CD14-positive monocyte (primary cell): ENCODE measurements around the gene ZNF692. TPM values are rescaled to one million over a fixed set of nuclear protein-coding genes. Genes with fewer than 3 reads are reported as not detected.

Source experiments
- DNase-seq, 3 donors: peaks; one replicate each; pipeline ENCODE4 v3.0.0-alpha.2; 2011 to 2022
- H2AFZ ChIP-seq: 2 replicates; pipeline ENCODE4 v1.6.0; 2012; ENCODE audit warnings: mild to moderate bottlenecking, low read depth, low read length, inconsistent platforms; ENCODE audit not compliant: insufficient read depth, poor library complexity, severe bottlenecking
- H3K27ac ChIP-seq, 2 donors: 1 replicate in 1 of 2; 2 replicates in 1 of 2; pipeline ENCODE4 v1.5.1; 2012 to 2013; ENCODE audit warnings: low read length in 2 of 2, control low read depth in 1 of 2, inconsistent platforms in 1 of 2, low read depth in 1 of 2, mild to moderate bottlenecking in 1 of 2
- H3K27me3 ChIP-seq, 2 donors: one replicate each; pipeline versions ENCODE4 v1.6.0 to v1.6.1; 2011 to 2013; ENCODE audit warnings: low read length in 2 of 2; ENCODE audit not compliant: control insufficient read depth in 2 of 2, insufficient read depth in 2 of 2
- H3K36me3 ChIP-seq, 2 donors: replicated peaks in 1 of 2; 1 replicate in 1 of 2; 2 replicates in 1 of 2; pipeline versions ENCODE4 v1.5.1 to v1.6.1; 2012 to 2013; ENCODE audit warnings: low read length in 2 of 2, control low read depth in 1 of 2, inconsistent platforms in 1 of 2, mild to moderate bottlenecking in 1 of 2; ENCODE audit not compliant: insufficient read depth in 2 of 2, control insufficient read depth in 1 of 2
- H3K4me1 ChIP-seq, 2 donors: 1 replicate in 1 of 2; 2 replicates in 1 of 2; pipeline versions ENCODE4 v1.5.1 to v1.6.1; 2012 to 2013; ENCODE audit warnings: low read length in 2 of 2, control low read depth in 1 of 2, inconsistent platforms in 1 of 2, mild to moderate bottlenecking in 1 of 2, moderate library complexity in 1 of 2; ENCODE audit not compliant: insufficient read depth in 2 of 2, control insufficient read depth in 1 of 2
- H3K4me2 ChIP-seq: replicated peaks from 2 replicates; pipeline ENCODE3; 2012; ENCODE audit warnings: low read length, moderate library complexity, mild to moderate bottlenecking; ENCODE audit not compliant: poor library complexity, severe bottlenecking; ENCODE audit errors: extremely low read depth
- H3K4me3 ChIP-seq, 3 experiments: fragments of 200-600 bp in 1 of 3; sonication (generic) in 1 of 3; replicated peaks in 1 of 3; 1 replicate in 2 of 3; 2 replicates in 1 of 3; pipeline ENCODE4 v1.5.1; 2011 to 2013; ENCODE audit warnings: low read length in 3 of 3, mild to moderate bottlenecking in 3 of 3, control low read depth in 2 of 3, low read depth in 2 of 3, inconsistent platforms in 1 of 3, moderate library complexity in 1 of 3
- H3K79me2 ChIP-seq: 2 replicates; pipeline ENCODE4 v1.6.0; 2012; ENCODE audit warnings: mild to moderate bottlenecking, control low read depth, inconsistent platforms, low read length, moderate library complexity; ENCODE audit not compliant: insufficient read depth
- H3K9ac ChIP-seq: 2 replicates; pipeline ENCODE4 v1.6.0; 2017; ENCODE audit warnings: low read length, mild to moderate bottlenecking; ENCODE audit not compliant: insufficient read depth, poor library complexity, severe bottlenecking
- H3K9me3 ChIP-seq, 2 donors: replicated peaks in 1 of 2; 1 replicate in 1 of 2; 2 replicates in 1 of 2; pipeline versions ENCODE4 v1.5.1 to v1.6.1; 2012 to 2013; ENCODE audit warnings: low read length in 2 of 2, control low read depth in 1 of 2; ENCODE audit not compliant: control insufficient read depth in 1 of 2, insufficient read depth in 1 of 2
- H4K20me1 ChIP-seq: 2 replicates; pipeline ENCODE4 v1.6.0; 2012; ENCODE audit warnings: mild to moderate bottlenecking, low read length, control low read depth, moderate library complexity; ENCODE audit not compliant: insufficient read depth
- H3K27ac Mint-ChIP-seq, 7 donors: one replicate each; pipeline ENCODE4 v1.8.0; 2020; ENCODE audit warnings: mild to moderate bottlenecking in 7 of 7, mixed read lengths in 7 of 7, moderate library complexity in 6 of 7, inconsistent platforms in 2 of 7
- H3K27me3 Mint-ChIP-seq, 3 donors: one replicate each; pipeline ENCODE4 v1.8.0; 2021 to 2022; ENCODE audit warnings: low read depth in 3 of 3, mild to moderate bottlenecking in 3 of 3, mixed read lengths in 3 of 3, moderate library complexity in 3 of 3, inconsistent platforms in 1 of 3
- H3K36me3 Mint-ChIP-seq, 2 donors: one replicate each; pipeline ENCODE4 v1.8.0; 2020; ENCODE audit warnings: mixed read lengths in 2 of 2, inconsistent platforms in 1 of 2, mild to moderate bottlenecking in 1 of 2
- H3K4me1 Mint-ChIP-seq: one replicate; pipeline ENCODE4 v1.8.0; 2020; ENCODE audit warnings: mild to moderate bottlenecking, mixed read lengths
- H3K4me3 Mint-ChIP-seq, 2 donors: one replicate each; pipeline ENCODE4 v1.8.0; 2020; ENCODE audit warnings: mild to moderate bottlenecking in 2 of 2, mixed read lengths in 2 of 2, moderate library complexity in 1 of 2
- H3K9me3 Mint-ChIP-seq, 7 donors: one replicate each; pipeline ENCODE4 v1.8.0; 2020 to 2022; ENCODE audit warnings: mixed read lengths in 7 of 7, mild to moderate bottlenecking in 6 of 7, moderate library complexity in 6 of 7, inconsistent platforms in 2 of 7
- CTCF ChIP-seq: fragments of 200-600 bp; IDR thresholded peaks from one replicate; pipeline ENCODE4 v1.8.0; 2022; ENCODE audit warnings: antibody characterized with exemption, mild to moderate bottlenecking
- WGBS: methylation state at CpG from one replicate; pipeline ENCODE4 v1.1.5; 2013; ENCODE audit warnings: missing lambda C conversion rate; ENCODE audit not compliant: insufficient coverage; 5-methylcytosine and 5-hydroxymethylcytosine counted together
- intact Hi-C, 2 donors: fragments of 100-400 bp; cut with micrococcal nuclease; formaldehyde crosslinking; loops; one replicate each; pipeline versions ENCODE4 v1.15.0 to v1.15.1; 2023
- polyA plus RNA-seq, 3 donors: library from polyadenylated mRNA; depleted of rRNA in 1 of 3; unstranded in 2 of 3; stranded (reverse) in 1 of 3; fragments of 300-500 nt in 2 of 3; fragments of >200 nt in 1 of 3; fragmentation: Illumina TruSeq in 2 of 3; gene quantifications; 1 replicate in 2 of 3; 2 replicates in 1 of 3; pipeline ENCODE4 v1.2.3, GENCODE V29; 2012 to 2021

ZNF692 gene
- polyA plus RNA-seq, 3 donors: 2.2 to 59.0 (median 2.4) TPM

- no peak overlapping the region for H3K27ac ChIP-seq
- intact Hi-C loops: no loop called here
- H3K36me3 ChIP-seq: peaks cover 57 to 77% of the 10 kb centered on the region in 2 donors
- Mint-ChIP-seq H3K27ac (peak overlapping the region in 2 of 7 donors; percentile 80), H3K4me1 (peaks cover 16% of the 10 kb centered on the region), H3K9me3 (peaks cover 0 to 5% (median 0%) of the 10 kb centered on the region in 7 donors), H3K36me3 (peaks cover 58 to 64% of the 10 kb centered on the region in 2 donors), H3K27me3 (peaks cover 0 to 2% (median 2%) of the 10 kb centered on the region in 3 donors), H3K4me3 (no peak overlapping the region)
- peaks cover 50% of the 10 kb centered on the region for H3K79me2 ChIP-seq
- 94% methylated on average over 8 of the region's 8 CpGs for WGBS
- H3K9ac ChIP-seq: no peak overlapping the region
- no peak for DNase-seq
- H2AFZ ChIP-seq: no peak overlapping the region
- TF ChIP-seq CTCF: no peak
- H3K27me3 ChIP-seq: no peaks in the 10 kb centered on the region
- H4K20me1 ChIP-seq: peaks cover 42% of the 10 kb centered on the region
- H3K4me3 ChIP-seq: no peak overlapping the region
- H3K4me1 ChIP-seq: peaks cover under 1 to 10% of the 10 kb centered on the region in 2 donors
- no peak overlapping the region for H3K4me2 ChIP-seq
- H3K9me3 ChIP-seq: no peaks in the 10 kb centered on the region
Measured at GRCh38 chr1:248844526-248844925, 14.4 kb downstream of the ZNF692 start.

DNA sequence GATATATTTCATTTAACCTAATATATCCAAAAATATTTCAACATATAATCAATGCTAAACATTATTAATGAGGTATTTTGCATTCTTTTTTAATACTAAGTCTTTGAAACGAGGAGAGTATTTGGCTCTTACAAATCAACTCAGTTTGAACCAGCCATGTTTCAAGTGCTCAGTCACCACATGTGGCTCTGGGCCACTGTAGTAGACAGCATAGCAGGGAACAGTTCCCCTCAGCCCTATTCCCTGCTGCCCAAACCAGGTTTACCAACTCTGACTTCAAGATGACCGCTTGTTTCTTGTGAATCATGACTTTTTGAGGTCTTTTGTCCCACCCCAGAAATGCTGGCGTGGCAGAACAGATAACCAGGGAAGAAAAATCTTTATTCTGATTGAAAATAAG lies 15.2 kb downstream of the ZNF692 start:
- Histone ChIP-seq H3K79me2 (peaks cover 59% of the 10 kb centered on the region), H3K27me3 (no peaks in the 10 kb centered on the region), H3K27ac (no peak overlapping the region), H2AFZ (no peak overlapping the region), H3K4me2 (no peak overlapping the region), H3K4me3 (no peak overlapping the region), H3K4me1 (peaks cover 9 to 19% of the 10 kb centered on the region in 2 donors), H3K9me3 (no peaks in the 10 kb centered on the region), H3K36me3 (peaks cover 48 to 68% of the 10 kb centered on the region in 2 donors), H4K20me1 (peaks cover 37% of the 10 kb centered on the region), H3K9ac (no peak overlapping the region)
- Mint-ChIP-seq H3K4me3 (no peak overlapping the region), H3K9me3 (peaks cover 0 to 7% (median 0%) of the 10 kb centered on the region in 7 donors), H3K27ac (peak overlapping the region in 1 of 7 donors; percentile 38), H3K4me1 (peaks cover 22% of the 10 kb centered on the region), H3K27me3 (peaks cover 0 to under 1% (median 0%) of the 10 kb centered on the region in 3 donors), H3K36me3 (peaks cover 50 to 56% of the 10 kb centered on the region in 2 donors)
- DNase-seq: no peak
- intact Hi-C loops: no loop called here
- TF ChIP-seq CTCF: no peak
- WGBS: 100% methylated on average over 1 of the region's 3 CpGs
